Panc1 (cell line): Measurements from ENCODE around the gene DNER. TPM values are rescaled to one million over a fixed set of nuclear protein-coding genes. Genes with fewer than 3 reads are reported as not detected.

Experiments used
- ATAC-seq: fragments of 200-7000 bp; cut with Tn5 transposase; 2 replicates; pipeline ENCODE4 v1.9.1; 2020; ENCODE audit warnings: mild to moderate bottlenecking, moderate library complexity
- BruUV-seq: library from RNA; stranded (reverse); fragments of 400-500 nt; replicated peaks from 2 replicates; lab custom pipeline; 2021; lab: Mats Ljungman, UMichigan
- CTCF ChIA-PET: fragments of 300-600 bp; sonication (Branson Sonifier 250); formaldehyde crosslinking; loops from one replicate; lab custom pipeline; 2022; ENCODE audit warnings: antibody characterized with exemption; lab: Charles Lee
- POLR2A ChIA-PET: fragments of 300-600 bp; sonication (Branson Sonifier 250); formaldehyde crosslinking; loops from one replicate; lab custom pipeline; 2022; ENCODE audit warnings: antibody characterized with exemption; lab: Charles Lee
- DNase-seq: peaks from one replicate; pipeline ENCODE4 v3.0.0-alpha.2; 2010; ENCODE audit warnings: low read depth, low spot score
- H3K27ac ChIP-seq: 2 replicates; pipeline ENCODE4 v1.5.1; 2011; ENCODE audit warnings: mild to moderate bottlenecking, low read length, inconsistent platforms
- H3K27me3 ChIP-seq: fragments of 200-500 bp; sonication (Bioruptor generic); 2 replicates; pipeline ENCODE4 v1.6.0; 2014; ENCODE audit warnings: low read length, inconsistent platforms; ENCODE audit not compliant: control insufficient read depth, insufficient read depth
- H3K36me3 ChIP-seq: fragments of 200-500 bp; sonication (Bioruptor generic); 2 replicates; pipeline ENCODE4 v1.5.1; 2014; ENCODE audit warnings: inconsistent platforms, mild to moderate bottlenecking, low read length, moderate library complexity; ENCODE audit not compliant: control insufficient read depth, insufficient read depth
- H3K4me1 ChIP-seq: 2 replicates; pipeline ENCODE4 v1.5.1; 2011; ENCODE audit warnings: inconsistent platforms, mild to moderate bottlenecking, low read length, moderate library complexity; ENCODE audit not compliant: control insufficient read depth, insufficient read depth
- H3K4me3 ChIP-seq, 2 experiments: 2 replicates each; pipeline ENCODE4 v1.5.1; 2011 to 2012; ENCODE audit warnings: low read depth in 2 of 2, low read length in 2 of 2, mild to moderate bottlenecking in 2 of 2, inconsistent platforms in 1 of 2, moderate library complexity in 1 of 2
- H3K9me3 ChIP-seq: fragments of 200-500 bp; sonication (Bioruptor generic); 2 replicates; pipeline ENCODE4 v1.5.1; 2014; ENCODE audit warnings: low read depth, mild to moderate bottlenecking, inconsistent platforms, low read length, moderate library complexity; ENCODE audit not compliant: control insufficient read depth, insufficient read depth
- CTCF ChIP-seq: fragments of 450-650 bp; IDR thresholded peaks from 2 replicates; pipeline ENCODE4 v1.5.1; 2017; ENCODE audit warnings: mild to moderate bottlenecking
- POLR2AphosphoS5 ChIP-seq: IDR thresholded peaks from 2 replicates; pipeline ENCODE4 v1.6.1; 2012; ENCODE audit warnings: mild to moderate bottlenecking, low read depth, low read length, moderate library complexity
- REST ChIP-seq, 2 experiments: IDR thresholded peaks; 2 replicates each; pipeline ENCODE4 v1.6.1; 2011 to 2012; ENCODE audit warnings: low read depth in 2 of 2, control low read depth in 1 of 2, low read length in 1 of 2, mild to moderate bottlenecking in 1 of 2, moderate library complexity in 1 of 2; ENCODE audit not compliant: insufficient read depth in 1 of 2
- SIN3A ChIP-seq: IDR thresholded peaks from 2 replicates; pipeline ENCODE4 v1.6.1; 2012; ENCODE audit warnings: low read depth, mild to moderate bottlenecking, low read length, moderate library complexity, borderline replicate concordance; ENCODE audit not compliant: insufficient read depth
- TCF7L2 ChIP-seq: IDR thresholded peaks from 2 replicates; pipeline ENCODE4 v1.6.1; 2011; ENCODE audit warnings: mild to moderate bottlenecking, low read depth, low read length, inconsistent platforms
- in situ Hi-C: cut with HindIII; loops from 2 replicates; pipeline ENCODE4 v1.10.0; 2016; ENCODE audit warnings: low sequenced_read_pairs, low pct_unique_long_range_greater_than_20kb
- intact Hi-C: fragments of 100-400 bp; cut with micrococcal nuclease; formaldehyde crosslinking; loops from one replicate; pipeline ENCODE4 v1.10.0; 2022; ENCODE audit not compliant: unreplicated experiment
- total RNA-seq: library from RNA; stranded (reverse); gene quantifications from one replicate; pipeline ENCODE4 v1.2.1, GENCODE V29; 2021; ENCODE audit not compliant: unreplicated experiment

DNER gene
- total RNA-seq, 1 experiment from 2014 or later, result 0.31 TPM

GRCh38 chr2:229660951-229661350 lies 53.4 kb downstream of the DNER start:
- DNase-seq (no peak), ATAC-seq (no peak)
- no peaks in the 10 kb centered on the region for H3K9me3 ChIP-seq
- no peak for TF ChIP-seq TCF7L2
- TF ChIP-seq POLR2AphosphoS5, result no peak
- no peak for TF ChIP-seq SIN3A
- TF ChIP-seq REST (IDR thresholded peaks at IDR 0.05; ENCODE audit: insufficient read depth in 1 of 2, low read depth in 2 of 2, low read length in 1 of 2), result no peak
- no peak for TF ChIP-seq CTCF
- intact Hi-C loops, result no loop called here
- H3K27ac ChIP-seq, result no peak overlapping the region
- ChIA-PET CTCF (no interaction called here), POLR2A (no interaction called here)
- H3K4me1 ChIP-seq, result no peaks in the 10 kb centered on the region
- H3K36me3 ChIP-seq, result no peaks in the 10 kb centered on the region
- H3K4me3 ChIP-seq, result no peak overlapping the region
- in situ Hi-C loops, result no loop called here
- BruUV-seq, result no TSS peak
- peaks cover 2% of the 10 kb centered on the region; the same call in 1 of the 2 replicates for H3K27me3 ChIP-seq

- in situ Hi-C loops (no loop called here), intact Hi-C loops (no loop called here)
- Histone ChIP-seq H3K4me1 (no peaks in the 10 kb centered on the region), H3K27me3 (peaks cover 2% of the 10 kb centered on the region; the same call in 1 of the 2 replicates), H3K4me3 (no peak overlapping the region), H3K36me3 (no peaks in the 10 kb centered on the region), H3K9me3 (no peaks in the 10 kb centered on the region), H3K27ac (no peak overlapping the region)
- no TSS peak for BruUV-seq
- ChIA-PET CTCF (no interaction called here), POLR2A (no interaction called here)
- DNase-seq, result no peak
- ATAC-seq, result no peak
- TF ChIP-seq TCF7L2, result no peak
- TF ChIP-seq CTCF, result no peak
- TF ChIP-seq REST (IDR thresholded peaks at IDR 0.05; ENCODE audit: insufficient read depth in 1 of 2, low read depth in 2 of 2, low read length in 1 of 2), result no peak
- no peak for TF ChIP-seq POLR2AphosphoS5
- TF ChIP-seq SIN3A, result no peak
Measured at GRCh38 chr2:229660391-229660790, 54.0 kb downstream of the DNER start.
